ENCODE measurements around the gene SHKBP1.
A peak's percentile ranks its signal among the peaks of the same experiment; 100 is the strongest.
"Not testable (repeated sequence)": the region's sequence is repeated elsewhere in the genome, so short reads cannot be mapped to it uniquely, and the experiment has no call there.

The SHKBP1 gene

GRCh38 chr19:40588926-40589569, 12.4 kb downstream of the SHKBP1 start:
- Histone ChIP-seq H3K9ac (ENCODE audit: low read depth, low read length) (no peak overlapping the region), H3K9me3 (replicated peaks; ENCODE audit: low read length) (no peaks in the 10 kb centered on the region), H3K36me3 (ENCODE audit: insufficient read depth, low read length) (peaks cover 18% of the 10 kb centered on the region)

GRCh38 chr19:40589591-40590429, 13.1 kb downstream of the SHKBP1 start:
- Histone ChIP-seq H3K4me2 (ENCODE audit: low read length) (no peak overlapping the region), H3K36me3 (ENCODE audit: insufficient read depth, low read length) (peaks cover 13% of the 10 kb centered on the region), H3K9ac (ENCODE audit: low read depth, low read length) (no peak overlapping the region), H3K9me3 (replicated peaks; ENCODE audit: low read length) (no peaks in the 10 kb centered on the region), H3K27me3 (ENCODE audit: control insufficient read depth, insufficient read depth, low read length) (no peaks in the 10 kb centered on the region), H3K4me3 (ENCODE audit: low read length) (no peak overlapping the region), H3K4me1 (ENCODE audit: control insufficient read depth, insufficient read depth, low read length) (peaks cover 26% of the 10 kb centered on the region)

More at GRCh38 chr19:40588926-40589569, 12.4 kb downstream of the SHKBP1 start:
- H3K4me2 ChIP-seq (ENCODE audit: low read length): no peak overlapping the region
- H3K4me1 ChIP-seq (ENCODE audit: control insufficient read depth, insufficient read depth, low read length): peaks cover 20% of the 10 kb centered on the region
- H3K4me3 ChIP-seq (ENCODE audit: low read length): no peak overlapping the region
- no peaks in the 10 kb centered on the region for H3K27me3 ChIP-seq (ENCODE audit: control insufficient read depth, insufficient read depth, low read length)

- H3K9ac ChIP-seq (ENCODE audit: low read depth, low read length): no peak overlapping the region
- peaks cover 21% of the 10 kb centered on the region for H3K4me1 ChIP-seq (ENCODE audit: control insufficient read depth, insufficient read depth, low read length)
- no peak overlapping the region for H3K4me3 ChIP-seq (ENCODE audit: low read length)
- no peaks in the 10 kb centered on the region for H3K9me3 ChIP-seq (replicated peaks; ENCODE audit: low read length)
- H3K36me3 ChIP-seq (ENCODE audit: insufficient read depth, low read length): peaks cover 13% of the 10 kb centered on the region
- H3K4me2 ChIP-seq (ENCODE audit: low read length): no peak overlapping the region
- no peaks in the 10 kb centered on the region for H3K27me3 ChIP-seq (ENCODE audit: control insufficient read depth, insufficient read depth, low read length)
These were observed 14.0 kb downstream of the SHKBP1 start for GRCh38 chr19:40590464-40591265.

GRCh38 chr19:40591724-40592123, 15.1 kb downstream of the SHKBP1 start:
- Histone ChIP-seq H3K36me3 (ENCODE audit: insufficient read depth, low read length) (peaks cover 11% of the 10 kb centered on the region), H3K4me1 (ENCODE audit: control insufficient read depth, insufficient read depth, low read length) (peaks cover 18% of the 10 kb centered on the region)
- H3K9me3 ChIP-seq (replicated peaks; ENCODE audit: low read length); H3K27me3 ChIP-seq (ENCODE audit: control insufficient read depth, insufficient read depth, low read length); H3K9ac ChIP-seq (ENCODE audit: low read depth, low read length); H3K4me3 ChIP-seq (ENCODE audit: low read length); H3K4me2 ChIP-seq (ENCODE audit: low read length): not testable (repeated sequence)

- no peak overlapping the region for H3K4me3 ChIP-seq (ENCODE audit: low read length)
- peaks cover 3% of the 10 kb centered on the region for H3K27me3 ChIP-seq (ENCODE audit: control insufficient read depth, insufficient read depth, low read length)
- H3K4me2 ChIP-seq (ENCODE audit: low read length): no peak overlapping the region
- no peaks in the 10 kb centered on the region for H3K9me3 ChIP-seq (replicated peaks; ENCODE audit: low read length)
- H3K9ac ChIP-seq (ENCODE audit: low read depth, low read length): no peak overlapping the region
- H3K36me3 ChIP-seq (ENCODE audit: insufficient read depth, low read length): peaks cover 6% of the 10 kb centered on the region
- H3K4me1 ChIP-seq (ENCODE audit: control insufficient read depth, insufficient read depth, low read length): peaks cover 20% of the 10 kb centered on the region
These were observed 15.5 kb downstream of the SHKBP1 start for GRCh38 chr19:40592170-40592569.

- peaks cover 8% of the 10 kb centered on the region for H3K27me3 ChIP-seq (ENCODE audit: control insufficient read depth, insufficient read depth, low read length)
- no peak overlapping the region for H3K4me3 ChIP-seq (ENCODE audit: low read length)
- H3K9me3 ChIP-seq (replicated peaks; ENCODE audit: low read length): no peaks in the 10 kb centered on the region
- H3K36me3 ChIP-seq (ENCODE audit: insufficient read depth, low read length): no peaks in the 10 kb centered on the region
- H3K4me1 ChIP-seq (ENCODE audit: control insufficient read depth, insufficient read depth, low read length): peaks cover 19% of the 10 kb centered on the region
- no peak overlapping the region for H3K9ac ChIP-seq (ENCODE audit: low read depth, low read length)
- H3K4me2 ChIP-seq (ENCODE audit: low read length): peak overlapping the region; percentile 52
These were observed 17.6 kb downstream of the SHKBP1 start for GRCh38 chr19:40594255-40594654.

- H3K4me1 ChIP-seq (ENCODE audit: control insufficient read depth, insufficient read depth, low read length): peaks cover 19% of the 10 kb centered on the region
- no peaks in the 10 kb centered on the region for H3K9me3 ChIP-seq (replicated peaks; ENCODE audit: low read length)
- peak overlapping the region; percentile 52 for H3K4me2 ChIP-seq (ENCODE audit: low read length)
- no peaks in the 10 kb centered on the region for H3K36me3 ChIP-seq (ENCODE audit: insufficient read depth, low read length)
- peaks cover 13% of the 10 kb centered on the region for H3K27me3 ChIP-seq (ENCODE audit: control insufficient read depth, insufficient read depth, low read length)
- no peak overlapping the region for H3K9ac ChIP-seq (ENCODE audit: low read depth, low read length)
- H3K4me3 ChIP-seq (ENCODE audit: low read length): no peak overlapping the region
These were observed 18.0 kb downstream of the SHKBP1 start for GRCh38 chr19:40594657-40595091.

- Histone ChIP-seq H3K4me2 (ENCODE audit: low read length) (peak overlapping the region; percentile 66), H3K9me3 (replicated peaks; ENCODE audit: low read length) (no peaks in the 10 kb centered on the region), H3K9ac (ENCODE audit: low read depth, low read length) (no peak overlapping the region), H3K27me3 (ENCODE audit: control insufficient read depth, insufficient read depth, low read length) (peaks cover 24% of the 10 kb centered on the region), H3K4me1 (ENCODE audit: control insufficient read depth, insufficient read depth, low read length) (peaks cover 30% of the 10 kb centered on the region), H3K36me3 (ENCODE audit: insufficient read depth, low read length) (no peaks in the 10 kb centered on the region), H3K4me3 (ENCODE audit: low read length) (no peak overlapping the region)
These were observed 20.1 kb downstream of the SHKBP1 start for GRCh38 chr19:40596608-40597328.

GRCh38 chr19:40597329-40597838, 20.7 kb downstream of the SHKBP1 start:
- H3K4me1 ChIP-seq (ENCODE audit: control insufficient read depth, insufficient read depth, low read length): peaks cover 37% of the 10 kb centered on the region
- H3K36me3 ChIP-seq (ENCODE audit: insufficient read depth, low read length): no peaks in the 10 kb centered on the region
- no peak overlapping the region for H3K9ac ChIP-seq (ENCODE audit: low read depth, low read length)
- no peaks in the 10 kb centered on the region for H3K9me3 ChIP-seq (replicated peaks; ENCODE audit: low read length)
- H3K27me3 ChIP-seq (ENCODE audit: control insufficient read depth, insufficient read depth, low read length): peaks cover 24% of the 10 kb centered on the region
- H3K4me3 ChIP-seq (ENCODE audit: low read length): no peak overlapping the region
- H3K4me2 ChIP-seq (ENCODE audit: low read length): peak overlapping the region; percentile 66

GRCh38 chr19:40598121-40598917, 21.6 kb downstream of the SHKBP1 start:
- Histone ChIP-seq H3K27me3 (ENCODE audit: control insufficient read depth, insufficient read depth, low read length) (peaks cover 24% of the 10 kb centered on the region), H3K9me3 (replicated peaks; ENCODE audit: low read length) (no peaks in the 10 kb centered on the region), H3K4me3 (ENCODE audit: low read length) (no peak overlapping the region), H3K36me3 (ENCODE audit: insufficient read depth, low read length) (no peaks in the 10 kb centered on the region), H3K4me1 (ENCODE audit: control insufficient read depth, insufficient read depth, low read length) (peaks cover 46% of the 10 kb centered on the region), H3K4me2 (ENCODE audit: low read length) (peak overlapping the region; percentile 69), H3K9ac (ENCODE audit: low read depth, low read length) (no peak overlapping the region)
